SK-N-SH (cell line): ENCODE data around the gene RAPGEF4. TPM values are rescaled to one million over a fixed set of nuclear protein-coding genes. Genes with fewer than 3 reads are reported as not detected.
A peak's percentile ranks its signal among the peaks of the same experiment; 100 is the strongest.

Experiments
- CTCF ChIA-PET: fragments of 300-600, 350-600 bp; formaldehyde crosslinking; extraction: SDS; loops from one replicate; lab custom pipeline; 2021; lab: Yijun Ruan, JAX
- POLR2A ChIA-PET: fragments of 350-600 bp; sonication (Branson Sonifier 250); formaldehyde crosslinking; extraction: SDS; loops from one replicate; lab custom pipeline; 2020; ENCODE audit warnings: antibody characterized with exemption, inconsistent platforms; lab: Yijun Ruan, JAX
- DNase-seq: peaks from one replicate; pipeline ENCODE4 v3.0.0; 2012
- H2AFZ ChIP-seq: fragments of 200-600 bp; sonication (generic); 2 replicates; pipeline ENCODE4 v1.8.1; 2016; ENCODE audit warnings: antibody characterized with exemption, mild to moderate bottlenecking, low read depth
- H3F3A ChIP-seq: fragments of 200-600 bp; sonication (generic); replicated peaks from 2 replicates; pipeline ENCODE3; 2016; ENCODE audit warnings: antibody characterized with exemption, mild to moderate bottlenecking; ENCODE audit not compliant: insufficient read depth
- H3K27ac ChIP-seq, 2 experiments: fragments of 200-500 bp in 1 of 2; fragments of 200-600 bp in 1 of 2; sonication (Bioruptor generic) in 1 of 2; sonication (generic), shearing (Covaris generic) in 1 of 2; 2 replicates each; pipeline versions ENCODE4 v1.5.1 to v1.6.1; 2014 to 2016; ENCODE audit warnings: low read depth in 2 of 2, inconsistent platforms in 1 of 2, low read length in 1 of 2, mild to moderate bottlenecking in 1 of 2, mixed read lengths in 1 of 2
- H3K27me3 ChIP-seq: fragments of 200-600 bp; sonication (generic), shearing (Covaris generic); 2 replicates; pipeline ENCODE4 v1.6.1; 2016; ENCODE audit warnings: mixed run types; ENCODE audit not compliant: insufficient read depth
- H3K36me3 ChIP-seq, 2 experiments: fragments of 200-500 bp in 1 of 2; fragments of 200-600 bp in 1 of 2; sonication (Bioruptor generic) in 1 of 2; sonication (generic) in 1 of 2; replicated peaks in 1 of 2; 2 replicates each; pipeline versions ENCODE3 to v1.5.1; 2014 to 2016; ENCODE audit warnings: low read length in 1 of 2, mild to moderate bottlenecking in 1 of 2; ENCODE audit not compliant: insufficient read depth in 2 of 2, control insufficient read depth in 1 of 2
- H3K4me1 ChIP-seq, 2 experiments: fragments of 200-500 bp in 1 of 2; fragments of 200-600 bp in 1 of 2; sonication (Bioruptor generic) in 1 of 2; sonication (generic), shearing (Covaris generic) in 1 of 2; 2 replicates each; pipeline versions ENCODE4 v1.5.1 to v1.6.1; 2014 to 2016; ENCODE audit warnings: low read depth in 1 of 2, low read length in 1 of 2, mixed run types in 1 of 2; ENCODE audit not compliant: insufficient read depth in 2 of 2, control insufficient read depth in 1 of 2
- H3K4me2 ChIP-seq: fragments of 200-600 bp; sonication (generic), shearing (Covaris generic); 2 replicates; pipeline ENCODE4 v1.6.1; 2017; ENCODE audit warnings: mixed run types
- H3K4me3 ChIP-seq, 2 experiments: fragments of 200-500 bp in 1 of 2; fragments of 200-600 bp in 1 of 2; sonication (Bioruptor generic) in 1 of 2; sonication (generic), shearing (Covaris generic) in 1 of 2; 2 replicates each; pipeline versions ENCODE4 v1.5.1 to v1.8.1; 2014 to 2016; ENCODE audit warnings: low read depth in 2 of 2, inconsistent platforms in 1 of 2, low read length in 1 of 2, mild to moderate bottlenecking in 1 of 2, mixed read lengths in 1 of 2, moderate library complexity in 1 of 2
- H3K79me2 ChIP-seq: fragments of 200-600 bp; sonication (generic); 2 replicates; pipeline ENCODE4 v1.8.1; 2017; ENCODE audit warnings: mild to moderate bottlenecking; ENCODE audit not compliant: insufficient read depth
- H3K9ac ChIP-seq: fragments of 200-600 bp; sonication (generic); 2 replicates; pipeline ENCODE4 v1.6.1; 2017; ENCODE audit warnings: mixed run types
- H3K9me2 ChIP-seq: fragments of 200-600 bp; sonication (generic); 2 replicates; pipeline ENCODE4 v1.6.1; 2017; ENCODE audit warnings: mixed run types
- H3K9me3 ChIP-seq: fragments of 200-600 bp; sonication (generic); 2 replicates; pipeline ENCODE4 v1.6.1; 2017; ENCODE audit warnings: mixed run types, mild to moderate bottlenecking, moderate library complexity
- H4K20me1 ChIP-seq: fragments of 200-600 bp; sonication (generic); 2 replicates; pipeline ENCODE4 v1.6.1; 2017; ENCODE audit warnings: mild to moderate bottlenecking, mixed run types; ENCODE audit not compliant: insufficient read depth
- FOXJ3 ChIP-seq: sonication (generic); formaldehyde crosslinking; IDR thresholded peaks from 2 replicates; pipeline ENCODE4 v1.5.1; 2020; ENCODE audit warnings: mild to moderate bottlenecking, missing genetic modification reagents
- JUND ChIP-seq: IDR thresholded peaks from 2 replicates; pipeline ENCODE4 v1.4.0; 2012
- NRF1 ChIP-seq: IDR thresholded peaks from 2 replicates; pipeline ENCODE4 v1.6.1; 2012; ENCODE audit warnings: low read depth, mild to moderate bottlenecking, low read length
- RCOR1 ChIP-seq: fragments of 150-350 bp; IDR thresholded peaks from 2 replicates; pipeline ENCODE4 v1.6.1; 2017; ENCODE audit warnings: antibody characterized with exemption, low read length
- TAF1 ChIP-seq: IDR thresholded peaks from 2 replicates; pipeline ENCODE4 v1.6.1; 2012; ENCODE audit warnings: low read depth, mild to moderate bottlenecking, low read length, moderate library complexity, borderline replicate concordance
- TCF12 ChIP-seq: IDR thresholded peaks from 2 replicates; pipeline ENCODE4 v1.4.0; 2012
- WGBS: methylation state at CpG from one replicate; pipeline ENCODE4 v1.1.6; 2017; ENCODE audit warnings: low lambda C conversion rate; 5-methylcytosine and 5-hydroxymethylcytosine counted together
- polyA plus RNA-seq, 3 experiments: library from polyadenylated mRNA; depleted of rRNA; stranded (reverse); fragments of >200 nt; gene quantifications; 2 replicates each; pipeline ENCODE4 v1.2.3, GENCODE V29; 2012
- TF ChIP-seq, protein P1 (sequence below): IDR thresholded peaks from 2 replicates; pipeline ENCODE4; 2012
- TF ChIP-seq, protein P2 (sequence below): fragments of 200-600 bp; sonication (generic); IDR thresholded peaks from 2 replicates; pipeline ENCODE4 v1.6.1; 2017; ENCODE audit warnings: antibody characterized with exemption, mild to moderate bottlenecking, moderate library complexity

RAPGEF4 gene
- polyA plus RNA-seq, 1 of the 3 experiments (the other 2 are of a cell fraction), result 0.30 TPM

DNA sequence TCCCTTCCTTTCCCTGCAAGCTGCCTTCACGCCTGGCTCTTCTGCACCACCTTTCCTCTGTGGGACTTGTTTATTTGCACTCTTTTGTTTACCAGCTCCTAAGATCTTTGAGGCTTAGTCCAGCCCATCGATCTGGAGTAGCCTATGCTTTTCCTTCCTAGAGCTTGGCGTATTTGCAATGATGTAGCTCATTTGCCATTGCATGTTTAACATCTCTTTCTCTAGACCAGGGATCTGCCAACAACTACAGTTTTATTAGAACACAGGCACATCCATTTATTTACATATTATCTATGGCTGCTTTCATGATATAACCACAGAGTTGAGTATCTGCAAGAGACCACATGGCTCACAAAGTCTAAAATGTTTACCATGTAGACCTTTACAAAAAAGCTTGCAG, 150.4 kb downstream of the RAPGEF4 start:
- Histone ChIP-seq H3K27ac (no peak overlapping the region), H2AFZ (no peak overlapping the region), H3K4me3 (no peak overlapping the region), H3K79me2 (no peaks in the 10 kb centered on the region), H3F3A (no peaks in the 10 kb centered on the region), H3K27me3 (peaks cover 3% of the 10 kb centered on the region; the same call in 1 of the 2 replicates), H4K20me1 (no peaks in the 10 kb centered on the region), H3K9me2 (no peaks in the 10 kb centered on the region), H3K4me2 (no peak overlapping the region), H3K36me3 (no peaks in the 10 kb centered on the region), H3K9ac (no peak overlapping the region), H3K4me1 (peaks cover 0 to 29% of the 10 kb centered on the region in 2 experiments; a peak in 2 of 4 replicates), H3K9me3 (no peaks in the 10 kb centered on the region)
- TF ChIP-seq NRF1 (no peak), FOXJ3 (CRISPR knock-in tag) (no peak), JUND (no peak), TAF1 (no peak)
- TF ChIP-seq, protein P1, sequence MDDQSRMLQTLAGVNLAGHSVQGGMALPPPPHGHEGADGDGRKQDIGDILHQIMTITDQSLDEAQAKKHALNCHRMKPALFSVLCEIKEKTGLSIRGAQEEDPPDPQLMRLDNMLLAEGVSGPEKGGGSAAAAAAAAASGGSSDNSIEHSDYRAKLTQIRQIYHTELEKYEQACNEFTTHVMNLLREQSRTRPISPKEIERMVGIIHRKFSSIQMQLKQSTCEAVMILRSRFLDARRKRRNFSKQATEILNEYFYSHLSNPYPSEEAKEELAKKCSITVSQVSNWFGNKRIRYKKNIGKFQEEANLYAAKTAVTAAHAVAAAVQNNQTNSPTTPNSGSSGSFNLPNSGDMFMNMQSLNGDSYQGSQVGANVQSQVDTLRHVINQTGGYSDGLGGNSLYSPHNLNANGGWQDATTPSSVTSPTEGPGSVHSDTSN, result no peak
- TF ChIP-seq, protein P2, sequence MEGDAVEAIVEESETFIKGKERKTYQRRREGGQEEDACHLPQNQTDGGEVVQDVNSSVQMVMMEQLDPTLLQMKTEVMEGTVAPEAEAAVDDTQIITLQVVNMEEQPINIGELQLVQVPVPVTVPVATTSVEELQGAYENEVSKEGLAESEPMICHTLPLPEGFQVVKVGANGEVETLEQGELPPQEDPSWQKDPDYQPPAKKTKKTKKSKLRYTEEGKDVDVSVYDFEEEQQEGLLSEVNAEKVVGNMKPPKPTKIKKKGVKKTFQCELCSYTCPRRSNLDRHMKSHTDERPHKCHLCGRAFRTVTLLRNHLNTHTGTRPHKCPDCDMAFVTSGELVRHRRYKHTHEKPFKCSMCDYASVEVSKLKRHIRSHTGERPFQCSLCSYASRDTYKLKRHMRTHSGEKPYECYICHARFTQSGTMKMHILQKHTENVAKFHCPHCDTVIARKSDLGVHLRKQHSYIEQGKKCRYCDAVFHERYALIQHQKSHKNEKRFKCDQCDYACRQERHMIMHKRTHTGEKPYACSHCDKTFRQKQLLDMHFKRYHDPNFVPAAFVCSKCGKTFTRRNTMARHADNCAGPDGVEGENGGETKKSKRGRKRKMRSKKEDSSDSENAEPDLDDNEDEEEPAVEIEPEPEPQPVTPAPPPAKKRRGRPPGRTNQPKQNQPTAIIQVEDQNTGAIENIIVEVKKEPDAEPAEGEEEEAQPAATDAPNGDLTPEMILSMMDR, result no peak
- DNase-seq, result no peak
- 43% methylated on average over 3 of the region's 3 CpGs for WGBS
- ChIA-PET POLR2A (no interaction called here), CTCF (interaction anchor here (0.6 to 3.9 kb wide), 4 partner anchors 46 to 142 kb away, joined by 3 to 15 read pairs (median 5); no protein-coding TSS in a partner anchor)

DNA sequence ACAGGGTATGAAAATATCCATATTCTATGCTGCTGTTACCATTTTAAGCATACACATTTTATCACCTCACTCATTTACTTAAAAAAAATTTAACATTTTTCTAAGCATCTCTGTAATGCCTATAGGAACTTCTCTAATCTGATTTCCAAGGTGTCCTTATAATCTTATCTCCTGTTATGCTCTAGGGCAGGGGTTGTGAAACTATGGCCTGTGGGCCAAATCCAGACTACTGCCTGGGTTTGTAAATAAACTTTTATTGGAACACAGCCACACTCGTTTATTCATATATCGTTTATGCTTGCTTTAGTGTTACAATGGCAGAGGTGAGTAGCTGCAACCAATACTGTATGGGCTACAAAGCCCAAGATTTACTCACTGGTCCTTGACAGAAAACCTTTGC, 151.6 kb downstream of the RAPGEF4 start:
- WGBS, result 46% methylated on average over 2 of the region's 2 CpGs
- Histone ChIP-seq H3K27ac (peak overlapping the region in 1 of 2 experiments; percentile 94; a peak in 2 of 4 replicates), H3K4me1 (peaks cover 0 to 35% of the 10 kb centered on the region in 2 experiments; a peak in 2 of 4 replicates), H3K4me2 (no peak overlapping the region), H3K36me3 (no peaks in the 10 kb centered on the region), H3K27me3 (peaks cover 7% of the 10 kb centered on the region), H3K9ac (no peak overlapping the region), H3F3A (no peaks in the 10 kb centered on the region), H3K4me3 (no peak overlapping the region), H3K9me2 (no peaks in the 10 kb centered on the region), H4K20me1 (no peaks in the 10 kb centered on the region), H3K79me2 (no peaks in the 10 kb centered on the region), H2AFZ (no peak overlapping the region), H3K9me3 (no peaks in the 10 kb centered on the region)
- no peak for DNase-seq
- POLR2A ChIA-PET, result no interaction called here
- TF ChIP-seq RCOR1 (0 out of 2 replicates have a peak, but pooled peaks have one; percentile 22), TCF12 (no peak), JUND (no peak)
- CTCF ChIA-PET, result interaction anchor here (0.5 to 3.9 kb wide), 3 partner anchors 45 to 74 kb away, joined by 3 to 15 read pairs (median 6); no protein-coding TSS in a partner anchor
